ENCODE results near the gene DLG2. TPM values are rescaled to one million over a fixed set of nuclear protein-coding genes. Genes with fewer than 3 reads are reported as not detected.
"Not testable (repeated sequence)": the region's sequence is repeated elsewhere in the genome, so short reads cannot be mapped to it uniquely, and the experiment has no call there.

Gene DLG2
- total and polyA plus RNA-seq, 4 donors, result 1.3 to 23.3 (median 10.9) TPM

DNA sequence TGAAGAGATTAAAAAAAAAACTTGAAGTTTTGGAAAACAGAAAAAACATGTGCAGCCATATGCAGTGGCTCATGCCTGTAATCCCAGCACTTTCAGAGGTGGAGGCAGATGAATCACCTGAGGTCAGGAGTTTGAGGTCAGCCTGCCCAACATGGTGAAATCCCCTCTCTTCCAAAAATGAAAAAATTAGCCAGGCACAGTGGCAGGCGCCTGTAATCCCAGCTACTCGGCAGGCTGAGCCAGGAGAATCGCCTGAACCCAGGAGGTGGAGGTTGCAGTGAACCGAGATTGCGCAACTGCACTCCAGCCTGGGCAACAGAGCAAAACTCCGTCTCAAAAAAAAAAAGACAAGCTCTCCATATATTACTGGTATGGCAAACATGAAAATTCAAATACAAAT lies 7.6 kb downstream of the DLG2 start:
- no peaks in the 10 kb centered on the region for H3K9me3 ChIP-seq (ENCODE audit: control insufficient read depth, low read length)
- no peaks in the 10 kb centered on the region for H3K36me3 ChIP-seq (ENCODE audit: control insufficient read depth in 1 of 2, insufficient read depth in 2 of 2, low read length in 1 of 2)
- no peak overlapping the region for H3K27ac ChIP-seq (ENCODE audit: low read depth in 1 of 2, low read length in 2 of 2)
- no peaks in the 10 kb centered on the region for H3K4me1 ChIP-seq (ENCODE audit: control insufficient read depth in 1 of 2, insufficient read depth in 2 of 2, low read length in 2 of 2)
- 88 to 95% methylated on average over 6 of the region's 6 CpGs for WGBS, 2 donors
- no peaks in the 10 kb centered on the region for H3K27me3 ChIP-seq (ENCODE audit: control insufficient read depth in 1 of 2, insufficient read depth in 2 of 2, low read length in 1 of 2)
- DNase-seq, result no peak
- no peak for ATAC-seq (ENCODE audit: low FRiP score)
- intact Hi-C loops (cut with DNase I), result no loop called here
- H3K4me3 ChIP-seq (ENCODE audit: low read length in 2 of 2), result no peak overlapping the region

DNA sequence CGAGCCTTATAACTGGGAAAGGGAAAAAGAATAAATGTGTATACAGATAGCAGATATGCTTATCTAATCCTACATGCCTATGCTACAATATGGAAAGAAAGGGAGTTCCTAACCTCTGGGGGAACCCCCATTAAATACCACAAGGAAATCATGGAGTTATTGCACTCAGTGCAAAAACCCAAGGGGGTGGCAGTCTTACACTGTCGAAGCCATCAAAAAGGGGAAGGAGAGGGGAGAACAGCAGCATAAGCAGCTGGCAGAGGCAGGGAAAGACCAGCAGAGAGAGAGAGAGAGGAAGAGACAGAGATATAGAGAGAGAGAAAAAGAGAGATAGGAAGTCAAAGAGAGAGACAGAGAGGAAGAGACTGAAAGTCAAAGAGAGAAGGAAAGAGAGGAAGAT lies 15.5 kb downstream of the DLG2 start:
- H3K4me3 ChIP-seq (ENCODE audit: low read length in 2 of 2); H3K27me3 ChIP-seq (ENCODE audit: control insufficient read depth in 1 of 2, insufficient read depth in 2 of 2, low read length in 1 of 2); H3K9me3 ChIP-seq (ENCODE audit: control insufficient read depth, low read length); ATAC-seq (ENCODE audit: low FRiP score); H3K36me3 ChIP-seq (ENCODE audit: control insufficient read depth in 1 of 2, insufficient read depth in 2 of 2, low read length in 1 of 2); H3K4me1 ChIP-seq (ENCODE audit: control insufficient read depth in 1 of 2, insufficient read depth in 2 of 2, low read length in 2 of 2); intact Hi-C loops (cut with DNase I); H3K27ac ChIP-seq (ENCODE audit: low read depth in 1 of 2, low read length in 2 of 2); DNase-seq: not testable (repeated sequence)
- WGBS, 2 donors, result 88 to 92% methylated on average over 2 of the region's 2 CpGs

DNA sequence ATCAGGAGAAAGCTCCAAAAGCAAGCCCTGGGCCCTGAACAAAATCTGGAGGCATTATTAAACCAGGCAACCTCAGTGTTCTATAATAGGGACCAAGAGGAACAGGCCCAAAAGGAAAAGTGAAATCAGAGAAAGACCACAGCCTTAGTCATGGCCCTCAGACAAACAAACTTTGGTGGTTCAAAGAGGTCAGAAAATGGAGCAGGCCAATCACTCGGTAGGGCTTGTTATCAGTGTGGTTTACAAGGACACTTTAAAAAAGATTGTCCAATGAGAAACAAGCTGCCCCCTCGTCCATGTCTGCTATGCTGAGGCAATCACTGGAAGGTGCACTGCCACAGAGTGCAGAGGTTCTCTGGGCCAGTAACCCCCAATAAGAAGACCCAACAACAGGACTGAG lies 17.9 kb downstream of the DLG2 start:
- H3K9me3 ChIP-seq (ENCODE audit: control insufficient read depth, low read length); intact Hi-C loops (cut with DNase I); H3K27ac ChIP-seq (ENCODE audit: low read depth in 1 of 2, low read length in 2 of 2); H3K36me3 ChIP-seq (ENCODE audit: control insufficient read depth in 1 of 2, insufficient read depth in 2 of 2, low read length in 1 of 2); H3K4me3 ChIP-seq (ENCODE audit: low read length in 2 of 2); ATAC-seq (ENCODE audit: low FRiP score); DNase-seq; H3K27me3 ChIP-seq (ENCODE audit: control insufficient read depth in 1 of 2, insufficient read depth in 2 of 2, low read length in 1 of 2); H3K4me1 ChIP-seq (ENCODE audit: control insufficient read depth in 1 of 2, insufficient read depth in 2 of 2, low read length in 2 of 2): not testable (repeated sequence)
- 81 to 90% methylated on average over 2 of the region's 2 CpGs for WGBS, 2 donors

DNA sequence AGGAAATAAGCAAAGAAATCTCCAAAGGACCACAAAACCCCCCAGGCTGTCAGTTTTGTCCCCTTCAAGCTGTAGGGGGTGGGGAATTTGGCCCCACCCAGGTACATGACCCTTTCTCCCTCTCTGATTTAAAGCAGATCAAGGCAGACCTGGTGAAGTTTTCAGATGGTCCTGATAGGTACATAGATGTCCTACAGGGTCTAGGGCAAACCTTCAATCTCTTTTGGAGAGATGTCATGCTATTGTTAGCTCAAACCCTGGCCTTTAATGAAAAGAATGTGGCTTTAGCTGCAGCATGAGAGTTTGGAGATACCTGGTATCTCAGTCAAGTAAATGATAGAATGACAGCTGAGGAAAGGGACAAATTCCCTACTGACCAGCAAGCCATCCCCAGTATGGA lies 18.5 kb downstream of the DLG2 start:
- H3K27me3 ChIP-seq (ENCODE audit: control insufficient read depth in 1 of 2, insufficient read depth in 2 of 2, low read length in 1 of 2); DNase-seq; H3K4me1 ChIP-seq (ENCODE audit: control insufficient read depth in 1 of 2, insufficient read depth in 2 of 2, low read length in 2 of 2); H3K27ac ChIP-seq (ENCODE audit: low read depth in 1 of 2, low read length in 2 of 2); H3K9me3 ChIP-seq (ENCODE audit: control insufficient read depth, low read length); H3K4me3 ChIP-seq (ENCODE audit: low read length in 2 of 2); ATAC-seq (ENCODE audit: low FRiP score); H3K36me3 ChIP-seq (ENCODE audit: control insufficient read depth in 1 of 2, insufficient read depth in 2 of 2, low read length in 1 of 2); intact Hi-C loops (cut with DNase I): not testable (repeated sequence)

DNA sequence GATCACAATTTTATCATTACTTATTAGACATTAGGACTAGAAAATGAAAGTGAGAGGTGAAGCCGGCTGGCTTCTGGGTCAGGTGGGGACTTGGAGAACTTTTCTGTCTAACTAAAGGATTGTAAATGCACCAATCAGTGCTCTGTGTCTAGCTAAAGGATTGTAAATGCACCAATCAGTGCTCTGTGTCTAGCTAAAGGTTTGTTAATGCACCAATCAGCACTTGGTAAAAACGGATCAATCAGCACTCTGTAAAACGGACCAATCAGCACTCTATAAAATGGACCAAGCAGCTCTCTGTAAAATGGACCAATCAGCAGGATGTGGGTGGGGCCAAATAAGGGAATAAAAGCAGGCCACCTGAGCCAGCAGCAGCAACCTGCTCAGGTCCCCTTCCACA lies 20.9 kb downstream of the DLG2 start:
- ATAC-seq (ENCODE audit: low FRiP score); H3K9me3 ChIP-seq (ENCODE audit: control insufficient read depth, low read length); DNase-seq; H3K4me3 ChIP-seq (ENCODE audit: low read length in 2 of 2); H3K27me3 ChIP-seq (ENCODE audit: control insufficient read depth in 1 of 2, insufficient read depth in 2 of 2, low read length in 1 of 2); H3K36me3 ChIP-seq (ENCODE audit: control insufficient read depth in 1 of 2, insufficient read depth in 2 of 2, low read length in 1 of 2); H3K4me1 ChIP-seq (ENCODE audit: control insufficient read depth in 1 of 2, insufficient read depth in 2 of 2, low read length in 2 of 2); intact Hi-C loops (cut with DNase I); H3K27ac ChIP-seq (ENCODE audit: low read depth in 1 of 2, low read length in 2 of 2): not testable (repeated sequence)
- 97% methylated on average over 3 of the region's 3 CpGs for WGBS, 2 donors

DNA sequence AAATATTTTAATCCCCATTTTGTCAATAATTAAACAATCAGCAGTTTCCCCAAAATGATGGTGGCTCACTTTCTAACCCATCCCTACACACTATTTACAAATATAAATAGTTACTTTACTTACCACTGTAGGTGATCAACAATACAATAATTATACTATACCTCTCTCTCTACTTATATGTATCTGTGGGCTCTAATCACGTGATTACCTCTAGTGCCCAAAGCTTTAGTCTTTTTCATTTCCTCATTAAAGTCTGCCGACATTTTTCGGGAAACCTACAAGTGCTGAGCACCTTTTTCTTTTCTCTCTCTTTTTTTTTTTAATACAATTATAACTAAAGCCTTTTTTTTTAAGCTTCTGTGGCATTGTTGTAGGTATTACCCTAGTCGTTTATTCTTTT lies 23.9 kb downstream of the DLG2 start:
- Histone ChIP-seq H3K4me3 (ENCODE audit: low read length in 2 of 2) (no peak overlapping the region), H3K4me1 (ENCODE audit: control insufficient read depth in 1 of 2, insufficient read depth in 2 of 2, low read length in 2 of 2) (no peaks in the 10 kb centered on the region), H3K9me3 (ENCODE audit: control insufficient read depth, low read length) (no peaks in the 10 kb centered on the region), H3K27ac (ENCODE audit: low read depth in 1 of 2, low read length in 2 of 2) (no peak overlapping the region), H3K27me3 (ENCODE audit: control insufficient read depth in 1 of 2, insufficient read depth in 2 of 2, low read length in 1 of 2) (no peaks in the 10 kb centered on the region), H3K36me3 (ENCODE audit: control insufficient read depth in 1 of 2, insufficient read depth in 2 of 2, low read length in 1 of 2) (no peaks in the 10 kb centered on the region)
- 92 to 94% methylated on average over 4 of the region's 4 CpGs for WGBS, 2 donors
- intact Hi-C loops (cut with DNase I), result no loop called here
- DNase-seq (no peak), ATAC-seq (ENCODE audit: low FRiP score) (no peak)

DNA sequence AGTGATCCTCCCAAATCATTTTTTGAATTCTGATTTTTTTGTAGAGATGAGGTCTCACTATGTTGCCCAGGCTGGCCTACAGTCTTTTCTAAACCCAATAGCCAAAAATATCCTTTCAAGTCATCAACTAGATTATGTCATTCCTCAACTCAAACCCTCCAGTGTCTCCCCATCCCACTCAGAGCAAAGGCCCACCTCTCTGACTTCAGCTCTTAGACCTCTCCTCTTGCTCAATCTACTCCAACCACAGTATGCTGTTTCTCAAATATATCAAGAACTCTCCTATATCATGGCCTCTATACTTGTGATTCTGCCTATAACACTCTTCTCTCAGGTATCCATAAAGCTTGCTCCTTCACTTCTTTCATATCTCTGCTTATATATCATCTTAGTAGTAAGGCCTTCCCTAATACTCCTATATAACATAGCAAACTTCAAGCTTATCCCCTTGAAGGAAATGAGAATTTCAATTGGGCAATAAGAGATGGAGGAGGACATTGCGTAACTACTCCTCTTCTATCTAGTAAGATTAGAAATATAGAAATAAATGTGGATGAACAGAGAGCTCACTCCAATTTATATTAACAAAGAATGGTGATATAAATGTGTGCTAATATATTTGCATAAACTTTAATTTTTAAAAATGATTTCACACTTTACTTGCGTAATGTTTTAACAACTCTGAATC lies 24.5 kb downstream of the DLG2 start:
- H3K27me3 ChIP-seq (ENCODE audit: control insufficient read depth in 1 of 2, insufficient read depth in 2 of 2, low read length in 1 of 2), result no peaks in the 10 kb centered on the region
- 94 to 97% methylated on average over 2 of the region's 2 CpGs for whole genome bisulfite sequencing, 2 donors
- H3K9me3 ChIP-seq (ENCODE audit: control insufficient read depth, low read length), result no peaks in the 10 kb centered on the region
- H3K27ac ChIP-seq (ENCODE audit: low read depth in 1 of 2, low read length in 2 of 2), result no peak overlapping the region
- intact Hi-C loops (cut with DNase I), result no loop called here
- no peak for DNase-seq
- H3K4me1 ChIP-seq (ENCODE audit: control insufficient read depth in 1 of 2, insufficient read depth in 2 of 2, low read length in 2 of 2), result no peaks in the 10 kb centered on the region
- H3K4me3 ChIP-seq (ENCODE audit: low read length in 2 of 2), result no peak overlapping the region
- no peaks in the 10 kb centered on the region for H3K36me3 ChIP-seq (ENCODE audit: control insufficient read depth in 1 of 2, insufficient read depth in 2 of 2, low read length in 1 of 2)
- no peak for ATAC-seq (ENCODE audit: low FRiP score)

DNA sequence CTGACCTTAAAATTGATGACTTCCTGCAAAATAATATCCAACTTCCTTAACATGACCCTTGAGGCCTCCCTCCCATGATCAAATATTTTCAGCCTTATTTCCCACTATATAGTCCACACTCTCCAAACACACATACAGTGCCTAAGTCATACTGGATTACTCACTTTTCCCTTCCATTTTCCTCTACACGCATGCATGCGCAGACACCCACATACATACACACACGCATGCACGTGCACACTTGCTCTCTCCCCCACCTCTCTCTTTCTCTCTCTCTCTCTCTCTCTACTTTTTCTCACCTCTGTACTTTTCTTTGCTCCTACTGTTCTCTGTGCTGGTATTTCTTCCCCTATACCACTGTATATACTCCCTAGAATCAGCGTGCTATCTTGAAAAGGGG lies 28.1 kb downstream of the DLG2 start:
- no peak for DNase-seq
- WGBS, 2 donors, result 66 to 69% methylated on average over 5 of the region's 5 CpGs
- H3K27me3 ChIP-seq (ENCODE audit: control insufficient read depth in 1 of 2, insufficient read depth in 2 of 2, low read length in 1 of 2), result no peaks in the 10 kb centered on the region

DNA sequence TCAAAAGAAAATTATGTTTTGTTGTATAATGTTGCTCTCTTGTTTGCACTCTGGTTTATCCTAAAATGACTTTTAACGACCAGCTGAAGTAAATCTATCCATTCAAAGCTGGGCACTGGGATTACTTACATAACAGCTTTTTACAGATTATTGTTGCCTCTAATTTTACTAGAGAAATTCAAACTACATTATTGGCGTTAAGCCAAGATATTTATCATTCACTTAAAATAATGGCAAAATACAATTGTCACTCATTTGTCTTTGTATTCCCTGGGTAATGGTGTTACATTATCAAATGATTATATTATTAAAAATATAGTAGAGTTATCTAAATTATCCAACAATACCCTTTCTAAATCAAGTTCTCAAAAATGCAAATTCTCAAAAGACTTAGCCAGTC lies 30.3 kb downstream of the DLG2 start:
- 53 to 59% methylated on average over 2 of the region's 2 CpGs for WGBS, 2 donors
- no peaks in the 10 kb centered on the region for H3K9me3 ChIP-seq (ENCODE audit: control insufficient read depth, low read length)
- intact Hi-C loops (cut with DNase I), result loop anchor here in 1 of 2 donors (10.0 kb wide), 1 partner anchor 238 kb away; no protein-coding TSS in a partner anchor

More for the DNA sequence above, 28.1 kb downstream of the DLG2 start:
- Histone ChIP-seq H3K27ac (ENCODE audit: low read depth in 1 of 2, low read length in 2 of 2) (no peak overlapping the region), H3K4me3 (ENCODE audit: low read length in 2 of 2) (no peak overlapping the region), H3K9me3 (ENCODE audit: control insufficient read depth, low read length) (no peaks in the 10 kb centered on the region), H3K4me1 (ENCODE audit: control insufficient read depth in 1 of 2, insufficient read depth in 2 of 2, low read length in 2 of 2) (no peaks in the 10 kb centered on the region), H3K36me3 (ENCODE audit: control insufficient read depth in 1 of 2, insufficient read depth in 2 of 2, low read length in 1 of 2) (no peaks in the 10 kb centered on the region)
- intact Hi-C loops (cut with DNase I), result loop anchor here in 1 of 2 donors (10.0 kb wide), 1 partner anchor 236 kb away; no protein-coding TSS in a partner anchor
- no peak for ATAC-seq (ENCODE audit: low FRiP score)

More for the DNA sequence above, 30.3 kb downstream of the DLG2 start:
- Histone ChIP-seq H3K27ac (ENCODE audit: low read depth in 1 of 2, low read length in 2 of 2) (no peak overlapping the region), H3K27me3 (ENCODE audit: control insufficient read depth in 1 of 2, insufficient read depth in 2 of 2, low read length in 1 of 2) (no peaks in the 10 kb centered on the region), H3K36me3 (ENCODE audit: control insufficient read depth in 1 of 2, insufficient read depth in 2 of 2, low read length in 1 of 2) (no peaks in the 10 kb centered on the region), H3K4me1 (ENCODE audit: control insufficient read depth in 1 of 2, insufficient read depth in 2 of 2, low read length in 2 of 2) (no peaks in the 10 kb centered on the region), H3K4me3 (ENCODE audit: low read length in 2 of 2) (no peak overlapping the region)
- ATAC-seq (ENCODE audit: low FRiP score), result no peak
- no peak for DNase-seq

Data from aorta (tissue), 5 donors.